NCI-H82 (cell line): Measurements from ENCODE around the gene KIF26B.
A peak's percentile ranks its signal among the peaks of the same experiment; 100 is the strongest.
"Not testable (repeated sequence)": the region's sequence is repeated elsewhere in the genome, so short reads cannot be mapped to it uniquely, and the experiment has no call there.

Source experiments
- DNase-seq: peaks from one replicate; lab custom pipeline; 2025; lab: John Stamatoyannopoulos, UW

KIF26B gene

DNA sequence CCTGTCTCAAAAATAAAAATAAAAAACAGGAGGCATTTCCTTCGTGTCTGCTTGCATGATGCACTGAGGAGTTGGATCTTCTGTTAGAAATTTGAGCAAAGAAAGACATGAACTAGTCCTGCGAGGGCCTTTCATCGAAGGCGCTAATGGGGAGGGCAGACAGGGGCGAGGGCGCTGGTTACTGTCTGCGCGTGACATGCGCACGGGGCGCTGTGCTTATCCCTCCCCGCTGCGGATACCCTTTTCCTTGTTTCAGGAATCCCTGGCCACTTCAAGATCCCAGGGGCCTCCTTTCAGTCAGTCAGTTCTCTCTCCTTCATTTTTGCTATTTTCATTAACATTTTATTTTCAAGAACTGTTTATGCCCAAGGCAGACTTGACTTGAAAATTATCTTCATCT, 545.8 kb downstream of the KIF26B start:
- DNase-seq = no peak

DNA sequence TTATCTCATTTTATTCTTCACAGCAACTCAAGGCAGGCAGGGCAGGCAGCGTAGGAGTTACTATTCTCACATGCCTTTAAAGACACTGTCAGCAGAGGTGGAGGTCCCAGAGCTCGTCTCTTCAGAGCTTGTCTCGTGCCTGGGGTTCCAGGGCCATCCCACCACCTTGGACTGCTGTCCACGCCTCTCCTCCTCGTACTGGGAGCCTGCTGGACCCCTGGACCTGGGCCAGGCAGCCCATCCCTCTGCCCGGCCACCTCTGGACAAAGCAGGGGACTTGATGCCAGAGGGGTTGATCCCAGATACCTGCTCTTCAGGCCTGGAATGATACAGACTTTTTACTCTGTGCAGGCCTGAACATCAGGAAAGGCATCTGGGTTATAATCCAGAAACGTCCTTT, 546.8 kb downstream of the KIF26B start:
- no peak for DNase-seq

GRCh38 chr1:245702346-245702745, 547.6 kb downstream of the KIF26B start:
- no peak for DNase-seq

DNA sequence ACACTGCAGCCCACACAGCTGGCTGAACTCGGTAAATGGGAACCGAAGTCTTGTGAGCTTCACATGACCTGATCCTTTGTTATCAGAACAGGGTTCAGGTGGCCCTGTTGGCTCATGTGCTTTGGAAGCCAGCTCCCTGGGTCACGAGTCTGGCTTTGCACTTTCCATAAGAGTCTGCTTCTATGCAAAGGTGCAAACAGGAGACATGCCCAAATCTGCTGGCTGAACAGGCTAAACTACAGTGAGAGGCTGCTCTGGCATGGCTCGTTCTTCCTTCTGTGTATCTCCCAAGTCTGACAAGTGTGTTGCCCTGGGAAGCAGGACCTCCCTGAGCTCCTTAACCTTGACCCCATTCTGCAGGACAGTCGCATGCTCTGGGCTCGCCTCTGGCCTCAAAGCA, 549.6 kb downstream of the KIF26B start:
- DNase-seq = no peak

GRCh38 chr1:245704765-245705164, 550.0 kb downstream of the KIF26B start:
- no peak for DNase-seq

DNA sequence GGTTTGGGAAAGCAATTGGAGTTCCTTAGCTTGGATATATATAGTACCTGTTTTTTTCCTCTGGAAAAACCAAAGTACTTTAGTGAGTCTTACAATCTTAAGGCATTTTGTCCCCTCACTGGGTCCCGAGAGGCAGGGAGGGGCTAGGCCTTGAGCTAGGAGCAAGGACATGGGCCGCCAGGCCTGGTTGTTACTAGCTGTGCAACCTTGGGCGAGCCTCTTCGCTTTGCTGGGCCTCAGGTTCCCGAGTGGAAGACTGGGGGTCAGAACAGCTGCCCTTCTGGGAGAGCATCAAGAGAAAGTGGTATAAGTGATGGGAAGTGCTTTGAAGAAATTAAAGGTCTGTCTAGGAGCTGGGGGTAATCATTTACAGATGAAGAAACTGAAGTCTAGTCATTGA, 553.2 kb downstream of the KIF26B start:
- no peak for DNase-seq

DNA sequence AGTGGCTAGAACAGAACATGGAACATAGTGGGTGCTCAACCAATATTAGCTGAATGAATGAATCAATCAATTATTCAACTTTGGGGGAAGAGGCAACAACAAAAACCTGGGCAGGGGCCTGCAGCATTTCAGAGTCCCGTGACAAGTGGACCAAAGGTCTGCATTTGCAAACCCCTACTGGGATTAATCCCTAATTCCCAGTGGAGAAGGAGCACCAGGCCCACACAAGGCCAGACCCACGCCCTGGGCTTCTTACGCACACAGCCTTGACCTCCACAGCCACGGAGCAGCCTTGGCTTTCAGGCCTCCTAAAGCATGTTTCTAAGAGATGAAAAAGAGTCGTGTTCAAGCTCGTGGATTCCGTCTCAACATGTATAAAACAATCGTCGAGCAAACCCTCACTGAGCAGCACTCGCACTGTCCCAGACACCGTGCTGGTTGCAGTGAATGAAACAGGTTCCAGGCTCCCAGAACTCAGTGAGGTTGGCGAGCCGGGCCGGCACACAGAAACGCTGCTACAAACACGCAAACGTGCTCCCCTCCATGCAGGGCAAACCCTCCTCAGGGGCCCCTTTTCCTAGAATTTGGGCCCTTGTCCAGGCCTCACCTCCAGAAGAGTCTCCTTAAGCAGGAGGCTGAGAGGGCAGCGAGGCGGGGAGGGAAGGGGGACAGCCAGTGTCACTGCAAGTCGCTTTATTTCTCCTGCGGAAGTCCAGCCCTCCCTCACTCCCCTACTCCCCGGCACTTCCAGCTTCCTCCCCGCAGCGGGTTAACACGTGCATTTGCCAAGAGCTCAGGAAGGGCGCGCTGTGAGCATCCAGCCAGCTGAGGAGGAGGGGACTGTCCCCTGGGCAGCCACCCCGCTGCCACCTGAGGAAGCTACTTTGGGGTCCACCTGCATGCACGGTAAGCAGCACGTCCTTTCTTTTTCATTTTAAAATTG, 556.4 kb downstream of the KIF26B start:
- no peak for DNase-seq

GRCh38 chr1:245714027-245714426, 559.2 kb downstream of the KIF26B start:
- not testable (repeated sequence) for DNase-seq

DNA sequence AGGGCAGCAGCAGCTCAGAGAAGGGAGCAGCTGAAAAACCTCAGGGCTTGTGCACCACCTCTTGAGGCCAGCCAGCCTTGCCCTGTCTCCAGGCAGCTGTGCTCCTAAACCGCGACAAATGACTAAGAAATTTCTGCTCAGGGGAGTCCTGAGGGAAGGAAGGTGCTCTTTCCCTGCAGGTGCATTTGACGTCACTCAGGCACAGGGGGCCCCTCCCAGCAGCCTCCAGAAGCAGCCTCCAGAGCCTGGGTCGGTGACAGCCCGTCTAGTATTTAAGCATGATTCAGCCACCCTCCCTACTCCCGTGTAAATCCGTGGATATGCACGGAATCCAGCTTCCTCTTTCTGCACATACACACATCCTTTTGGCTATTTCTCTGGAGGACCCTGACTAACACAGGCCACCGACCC, 560.5 kb downstream of the KIF26B start:
- no peak for DNase-seq

DNA sequence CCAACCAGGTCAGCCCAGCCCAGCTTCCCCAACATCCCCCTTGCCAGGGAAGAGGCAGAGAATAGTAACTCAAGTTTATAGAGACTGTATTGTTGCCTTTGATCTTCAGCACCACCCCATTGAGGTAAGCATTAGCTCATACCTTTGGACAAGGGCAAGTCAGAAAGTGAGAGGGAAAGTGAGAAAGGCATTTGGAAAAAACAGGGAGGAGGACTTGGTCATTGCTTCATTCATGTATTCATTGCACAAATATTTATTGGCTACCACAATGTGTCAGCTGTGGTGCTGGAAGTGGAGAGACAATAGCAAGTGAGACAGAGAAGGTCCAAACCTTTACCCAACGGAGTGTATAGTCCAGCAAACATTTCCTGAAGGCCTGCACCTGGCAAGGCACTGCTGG, 561.2 kb downstream of the KIF26B start:
- no peak for DNase-seq

DNA sequence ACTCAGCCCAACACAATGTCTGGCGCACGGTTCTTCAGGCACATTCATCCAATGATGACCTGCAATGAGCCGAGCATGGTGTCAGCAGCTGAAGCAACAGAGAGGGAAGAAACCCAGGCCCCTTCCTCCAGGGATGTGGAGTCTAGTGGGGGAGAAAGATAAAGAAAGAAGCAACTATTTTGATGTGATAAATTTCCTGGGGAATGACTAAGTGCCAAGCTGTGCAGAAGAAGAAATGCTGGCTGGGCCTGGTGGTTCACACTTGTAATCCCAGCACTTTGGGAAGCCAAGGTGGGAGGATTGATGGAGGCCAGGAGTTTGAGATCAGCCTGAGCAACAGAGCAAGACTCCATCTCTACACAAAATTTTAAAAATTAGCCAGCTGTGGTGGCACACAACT, 561.8 kb downstream of the KIF26B start:
- DNase-seq = no peak

- DNase-seq = no peak
These were observed 562.8 kb downstream of the KIF26B start for GRCh38 chr1:245717611-245718010.

DNA sequence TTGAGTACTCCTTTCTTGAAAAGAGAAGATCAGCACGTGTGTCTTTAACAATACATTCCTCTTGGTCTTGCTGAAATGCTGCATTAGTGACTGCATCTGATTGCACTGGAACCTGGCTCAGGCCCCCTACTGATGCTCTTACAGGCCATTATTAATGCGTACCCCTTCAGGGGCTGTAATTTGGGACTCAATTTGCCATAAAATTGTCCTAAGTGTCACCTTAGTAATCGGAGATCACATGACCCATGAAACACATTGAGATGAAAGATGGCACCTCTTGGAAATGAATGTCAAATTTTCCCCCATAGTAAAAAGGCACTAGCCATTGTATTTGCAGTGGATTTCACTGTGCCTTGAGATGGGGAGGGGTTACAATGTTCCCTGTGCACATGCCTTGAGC, 563.3 kb downstream of the KIF26B start:
- DNase-seq = no peak

DNA sequence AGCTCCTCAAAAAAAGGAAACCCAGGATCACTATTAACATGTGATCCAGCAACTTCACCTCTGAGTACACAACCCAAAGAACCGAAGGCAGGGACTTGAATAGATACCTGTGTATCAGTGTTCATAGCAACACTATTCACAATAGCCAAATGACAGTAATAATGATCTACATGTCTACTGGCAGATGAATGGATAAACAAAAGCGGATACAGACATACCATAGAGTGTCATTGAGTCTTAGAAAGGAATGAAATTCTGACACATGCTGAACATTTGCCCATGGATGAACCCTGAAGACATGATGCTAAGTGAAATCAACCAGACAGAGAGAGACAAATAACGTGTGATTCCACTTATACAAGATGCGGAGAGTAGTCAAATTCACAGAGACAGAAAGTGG, 564.2 kb downstream of the KIF26B start:
- DNase-seq = no peak

- DNase-seq = no peak
These were observed 566.7 kb downstream of the KIF26B start for GRCh38 chr1:245721488-245721887.

DNA sequence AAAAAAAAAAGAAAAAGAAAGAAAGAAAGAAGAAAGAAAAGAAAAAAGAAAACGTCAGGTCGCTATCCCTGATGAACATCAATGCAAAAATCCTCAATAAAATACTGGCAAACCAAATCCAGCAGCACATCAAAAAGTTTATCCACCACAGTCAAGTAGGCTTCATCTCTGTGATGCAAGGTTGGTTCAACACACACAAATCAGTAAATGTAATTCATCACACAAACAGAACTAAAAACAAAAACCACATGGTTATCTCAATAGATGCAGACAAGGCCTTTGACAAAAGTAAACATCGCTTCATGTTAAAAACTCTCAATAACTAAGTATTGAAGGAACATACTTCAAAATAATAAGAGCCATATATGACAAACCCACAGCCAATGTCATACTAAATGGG, 573.2 kb downstream of the KIF26B start:
- not testable (repeated sequence) for DNase-seq

- DNase-seq = no peak
These were observed 576.0 kb downstream of the KIF26B start for GRCh38 chr1:245730801-245731200.

GRCh38 chr1:245740336-245740735, 585.6 kb downstream of the KIF26B start:
- DNase-seq = not testable (repeated sequence)

DNA sequence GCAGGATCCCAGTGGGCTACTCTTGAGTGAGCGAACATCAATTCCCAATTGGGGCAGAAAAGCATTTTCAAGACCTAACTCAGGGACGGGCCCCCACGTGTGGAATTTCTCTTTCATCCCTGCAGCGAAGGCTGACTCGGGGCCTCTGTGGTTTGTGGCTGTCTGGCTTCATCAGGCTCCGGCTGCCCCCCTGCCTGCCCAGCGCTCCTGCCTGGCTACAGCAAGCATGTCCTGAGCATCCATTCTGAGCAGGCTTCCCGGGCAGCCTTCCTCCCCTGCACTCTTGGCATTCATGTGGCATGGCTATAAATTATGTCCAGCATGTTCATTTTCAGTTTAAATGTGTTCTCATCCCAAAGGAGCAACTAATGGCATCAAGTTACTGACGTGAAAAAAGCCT, 588.1 kb downstream of the KIF26B start:
- DNase-seq = peak; percentile 78

DNA sequence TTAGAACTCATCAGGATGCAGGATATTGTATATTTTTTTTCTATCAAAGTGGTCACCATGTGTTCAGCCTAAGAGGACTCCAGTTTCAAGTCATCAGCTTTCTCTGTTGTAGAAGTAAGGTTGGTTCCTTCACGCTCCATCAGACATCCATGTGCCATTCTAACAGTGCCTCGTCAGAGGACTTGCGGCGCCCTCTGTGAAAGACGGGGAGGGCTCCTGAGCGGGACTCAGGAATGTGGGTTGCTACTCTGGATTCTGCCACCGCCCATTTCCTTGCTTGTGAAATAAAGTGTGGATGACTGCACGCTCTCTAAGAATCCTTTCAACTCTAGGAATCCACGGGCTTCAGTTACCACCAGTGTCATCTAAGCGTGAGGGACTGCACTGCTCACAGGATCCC, 593.5 kb downstream of the KIF26B start:
- DNase-seq = no peak

GRCh38 chr1:245748646-245749045, 593.9 kb downstream of the KIF26B start:
- no peak for DNase-seq

DNA sequence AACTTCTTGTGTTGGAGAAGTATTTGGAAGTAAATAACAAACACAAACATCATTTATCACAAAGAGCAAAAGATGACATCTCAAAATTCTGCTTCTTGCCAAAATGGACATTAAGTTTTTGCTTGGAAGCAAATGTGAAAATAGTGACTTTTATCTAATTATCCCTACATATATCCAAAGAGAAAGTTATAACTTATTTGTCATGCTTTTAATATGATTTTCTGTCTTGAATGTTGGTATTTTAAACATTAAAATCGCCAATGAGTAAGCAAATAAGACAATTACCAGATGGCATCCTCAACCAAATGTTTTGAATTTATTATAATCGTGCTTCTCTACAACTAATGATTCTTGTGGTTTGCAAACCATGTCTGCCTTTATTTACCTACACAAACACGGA, 594.3 kb downstream of the KIF26B start:
- no peak for DNase-seq

GRCh38 chr1:245750261-245750660, 595.5 kb downstream of the KIF26B start:
- no peak for DNase-seq

DNA sequence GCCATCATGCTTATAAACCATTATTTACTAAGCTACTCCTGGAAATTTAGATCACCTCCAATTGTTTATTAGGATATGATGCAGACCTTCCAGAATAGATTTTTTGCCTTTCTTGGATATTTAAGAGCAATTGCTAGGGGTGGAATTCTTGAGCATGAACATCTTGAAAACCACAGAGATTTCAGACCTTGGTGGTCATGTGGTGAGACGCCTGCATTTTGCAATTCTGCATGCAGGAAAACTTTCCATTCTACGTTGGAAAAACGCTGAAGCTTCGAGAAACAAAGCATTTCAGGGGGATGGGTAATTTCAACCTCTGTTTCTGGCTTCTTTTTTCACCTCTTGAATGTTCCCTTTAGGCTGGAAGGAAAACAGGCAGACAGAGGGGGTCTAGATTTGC, 596.3 kb downstream of the KIF26B start:
- no peak for DNase-seq
